ENCODE measurements around the gene CBLN2. TPM values are rescaled to one million over a fixed set of nuclear protein-coding genes. Genes with fewer than 3 reads are reported as not detected.

The CBLN2 gene
- total RNA-seq, 4 donors from 2014 or later: not detected

GRCh38 chr18:72502671-72503431 lies 41.3 kb downstream of the CBLN2 start:
- intact Hi-C loops (cut with DNase I): no loop called here
- Histone ChIP-seq H3K27ac (no peak overlapping the region), H3K9me3 (peaks cover 0 to 14% (median 0%) of the 10 kb centered on the region in 3 donors), H3K36me3 (no peaks in the 10 kb centered on the region), H3K4me1 (no peaks in the 10 kb centered on the region), H3K4me3 (no peak overlapping the region), H3K27me3 (no peaks in the 10 kb centered on the region)
- no peak for DNase-seq
- TF ChIP-seq CTCF (IDR thresholded peaks at IDR 0.05) (no peak), POLR2A (IDR thresholded peaks at IDR 0.05) (no peak)
- 89 to 97% methylated on average over 4 to 8 of the region's 19 CpGs for WGBS, 2 donors

- H3K36me3 ChIP-seq: no peaks in the 10 kb centered on the region
- 85 to 87% methylated on average over 3 of the region's 3 CpGs for WGBS, 2 donors
- DNase-seq: no peak
These were observed 51.6 kb downstream of the CBLN2 start for GRCh38 chr18:72492497-72492896.

More at GRCh38 chr18:72492497-72492896, 51.6 kb downstream of the CBLN2 start:
- no peak for TF ChIP-seq CTCF (IDR thresholded peaks at IDR 0.05)
- TF ChIP-seq POLR2A (IDR thresholded peaks at IDR 0.05): no peak
- no peaks in the 10 kb centered on the region for H3K27me3 ChIP-seq
- intact Hi-C loops (cut with DNase I): no loop called here
- H3K4me3 ChIP-seq: no peak overlapping the region
- no peak overlapping the region for H3K27ac ChIP-seq
- H3K9me3 ChIP-seq: no peaks in the 10 kb centered on the region
- H3K4me1 ChIP-seq: no peaks in the 10 kb centered on the region
